Measurements from ENCODE around the gene PRF1. TPM values are rescaled to one million over a fixed set of nuclear protein-coding genes. Genes with fewer than 3 reads are reported as not detected.

Gene PRF1
- total and polyA plus RNA-seq, 2 donors (not counting 1 experiment from before 2014, with no cell fraction given): 1.0 to 1.9 TPM

DNA sequence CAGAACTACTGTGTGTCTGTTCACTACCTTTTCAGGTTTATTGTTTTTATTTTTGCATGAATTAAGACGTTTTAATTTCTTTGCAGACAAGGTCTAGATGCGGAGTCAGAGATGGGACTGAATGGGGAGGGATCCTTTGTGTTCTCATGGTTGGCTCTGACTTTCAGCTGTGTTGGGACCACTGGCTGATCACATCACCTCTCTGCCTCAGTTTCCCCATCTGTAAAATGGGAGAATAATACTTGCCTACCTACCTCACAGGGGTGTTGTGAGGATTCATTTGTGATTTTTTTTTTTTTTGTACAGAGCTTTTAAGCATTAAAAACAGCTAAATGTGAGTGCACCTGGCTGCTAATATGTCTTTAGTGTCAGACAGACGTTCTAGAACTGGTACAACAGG, 34.4 kb downstream of the PRF1 start:
- Histone ChIP-seq H3K9ac (ENCODE audit: low read length) (no peak overlapping the region), H3K27me3 (replicated peaks in 1 of 4; ENCODE audit: control extremely low read depth in 1 of 4, control insufficient read depth in 3 of 4, insufficient read depth in 4 of 4, low read length in 3 of 4) (no peaks in the 10 kb centered on the region), H3K4me2 (replicated peaks; ENCODE audit: low read depth, low read length, poor library complexity, severe bottlenecking) (no peak overlapping the region), H3K27ac (ENCODE audit: low read length in 2 of 2) (no peak overlapping the region), H4K20me1 (ENCODE audit: control insufficient read depth, insufficient read depth, low read length, poor library complexity, severe bottlenecking) (no peaks in the 10 kb centered on the region), H3K9me3 (ENCODE audit: control extremely low read depth in 1 of 3, control insufficient read depth in 2 of 3, insufficient read depth in 1 of 3, low read length in 2 of 3) (no peaks in the 10 kb centered on the region), H3K4me1 (ENCODE audit: control insufficient read depth in 2 of 2, insufficient read depth in 2 of 2, low read length in 2 of 2) (no peaks in the 10 kb centered on the region), H3K36me3 (replicated peaks in 1 of 2; ENCODE audit: control extremely low read depth in 1 of 2, control insufficient read depth in 1 of 2, extremely low read depth in 1 of 2, insufficient read depth in 2 of 2, low read length in 1 of 2) (no peaks in the 10 kb centered on the region), H3K4me3 (ENCODE audit: control extremely low read depth in 1 of 5, extremely low read depth in 1 of 5, insufficient read depth in 1 of 5, low read depth in 2 of 5, low read length in 4 of 5) (no peak overlapping the region), H2AFZ (ENCODE audit: insufficient read depth, low read depth, low read length, poor library complexity, severe bottlenecking) (no peak overlapping the region), H3K79me2 (ENCODE audit: control insufficient read depth, insufficient read depth, low read length) (no peaks in the 10 kb centered on the region)
- intact Hi-C loops (cut with micrococcal nuclease): no loop called here
- DNase-seq (no peak), ATAC-seq (ENCODE audit: low read depth) (no peak)
- POLR2A ChIA-PET: no interaction called here
- TF ChIP-seq, protein P1, sequence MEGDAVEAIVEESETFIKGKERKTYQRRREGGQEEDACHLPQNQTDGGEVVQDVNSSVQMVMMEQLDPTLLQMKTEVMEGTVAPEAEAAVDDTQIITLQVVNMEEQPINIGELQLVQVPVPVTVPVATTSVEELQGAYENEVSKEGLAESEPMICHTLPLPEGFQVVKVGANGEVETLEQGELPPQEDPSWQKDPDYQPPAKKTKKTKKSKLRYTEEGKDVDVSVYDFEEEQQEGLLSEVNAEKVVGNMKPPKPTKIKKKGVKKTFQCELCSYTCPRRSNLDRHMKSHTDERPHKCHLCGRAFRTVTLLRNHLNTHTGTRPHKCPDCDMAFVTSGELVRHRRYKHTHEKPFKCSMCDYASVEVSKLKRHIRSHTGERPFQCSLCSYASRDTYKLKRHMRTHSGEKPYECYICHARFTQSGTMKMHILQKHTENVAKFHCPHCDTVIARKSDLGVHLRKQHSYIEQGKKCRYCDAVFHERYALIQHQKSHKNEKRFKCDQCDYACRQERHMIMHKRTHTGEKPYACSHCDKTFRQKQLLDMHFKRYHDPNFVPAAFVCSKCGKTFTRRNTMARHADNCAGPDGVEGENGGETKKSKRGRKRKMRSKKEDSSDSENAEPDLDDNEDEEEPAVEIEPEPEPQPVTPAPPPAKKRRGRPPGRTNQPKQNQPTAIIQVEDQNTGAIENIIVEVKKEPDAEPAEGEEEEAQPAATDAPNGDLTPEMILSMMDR (IDR thresholded peaks at IDR 0.05): no peak
- TF ChIP-seq EZH2 (IDR thresholded peaks at IDR 0.05; ENCODE audit: borderline replicate concordance, insufficient read depth, low read depth, low read length, poor library complexity, severe bottlenecking): no peak
- Mint-ChIP-seq H3K27me3 (no peaks in the 10 kb centered on the region), H3K4me1 (peaks cover 5% of the 10 kb centered on the region), H3K27ac (no peak overlapping the region), H3K9me3 (ENCODE audit: insufficient read depth) (no peaks in the 10 kb centered on the region), H3K4me3 (no peak overlapping the region)
- CTCF ChIA-PET: interaction anchor here (0.6 to 1.2 kb wide), 3 partner anchors 16 to 1040 kb away, joined by 3 to 5 read pairs (median 3); no protein-coding TSS in a partner anchor
- WGBS (ENCODE audit: insufficient coverage): 71% methylated on average over 1 of the region's 3 CpGs

DNA sequence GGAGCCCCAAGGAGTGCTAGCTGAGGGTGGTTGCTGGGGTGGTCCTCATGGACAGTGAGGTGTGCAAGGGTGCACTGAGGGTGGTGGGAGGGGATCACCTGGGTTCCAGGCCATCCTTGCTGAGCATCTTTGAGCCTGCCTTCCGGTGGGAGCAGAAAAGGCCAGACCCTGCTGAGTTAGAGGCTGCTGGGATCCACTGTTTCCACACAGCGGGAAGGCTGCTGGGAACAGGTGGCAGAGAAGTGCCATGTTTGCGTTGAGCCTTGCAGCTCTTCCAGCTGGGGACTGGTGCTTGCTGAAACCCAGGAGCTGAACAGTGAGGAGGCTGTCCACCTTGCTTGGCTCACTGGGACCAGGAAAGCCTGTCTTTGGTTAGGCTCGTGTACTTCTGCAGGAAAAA, 34.9 kb downstream of the PRF1 start:
- Histone ChIP-seq H3K27ac (ENCODE audit: low read length in 2 of 2) (no peak overlapping the region), H3K4me3 (ENCODE audit: control extremely low read depth in 1 of 5, extremely low read depth in 1 of 5, insufficient read depth in 1 of 5, low read depth in 2 of 5, low read length in 4 of 5) (no peak overlapping the region), H3K4me1 (ENCODE audit: control insufficient read depth in 2 of 2, insufficient read depth in 2 of 2, low read length in 2 of 2) (no peaks in the 10 kb centered on the region), H3K4me2 (replicated peaks; ENCODE audit: low read depth, low read length, poor library complexity, severe bottlenecking) (no peak overlapping the region), H3K36me3 (replicated peaks in 1 of 2; ENCODE audit: control extremely low read depth in 1 of 2, control insufficient read depth in 1 of 2, extremely low read depth in 1 of 2, insufficient read depth in 2 of 2, low read length in 1 of 2) (no peaks in the 10 kb centered on the region), H3K9ac (ENCODE audit: low read length) (no peak overlapping the region), H2AFZ (ENCODE audit: insufficient read depth, low read depth, low read length, poor library complexity, severe bottlenecking) (no peak overlapping the region), H4K20me1 (ENCODE audit: control insufficient read depth, insufficient read depth, low read length, poor library complexity, severe bottlenecking) (no peaks in the 10 kb centered on the region), H3K9me3 (ENCODE audit: control extremely low read depth in 1 of 3, control insufficient read depth in 2 of 3, insufficient read depth in 1 of 3, low read length in 2 of 3) (no peaks in the 10 kb centered on the region), H3K79me2 (ENCODE audit: control insufficient read depth, insufficient read depth, low read length) (no peaks in the 10 kb centered on the region), H3K27me3 (replicated peaks in 1 of 4; ENCODE audit: control extremely low read depth in 1 of 4, control insufficient read depth in 3 of 4, insufficient read depth in 4 of 4, low read length in 3 of 4) (no peaks in the 10 kb centered on the region)
- H3K9me3 Mint-ChIP-seq (ENCODE audit: insufficient read depth): no peaks in the 10 kb centered on the region
- no peak overlapping the region for H3K4me3 Mint-ChIP-seq
- TF ChIP-seq, protein P1 (IDR thresholded peaks at IDR 0.05): no peak
- no peak for TF ChIP-seq EZH2 (IDR thresholded peaks at IDR 0.05; ENCODE audit: borderline replicate concordance, insufficient read depth, low read depth, low read length, poor library complexity, severe bottlenecking)
- ChIA-PET CTCF (interaction anchor here (0.6 to 1.2 kb wide), 4 partner anchors 15 to 1040 kb away, joined by 3 to 5 read pairs (median 3); no protein-coding TSS in a partner anchor), POLR2A (no interaction called here)
- no peak overlapping the region for H3K27ac Mint-ChIP-seq
- DNase-seq: no peak
- ATAC-seq (ENCODE audit: low read depth): no peak
- WGBS (ENCODE audit: insufficient coverage): 96% methylated on average over 4 of the region's 4 CpGs
- peaks cover 5% of the 10 kb centered on the region for H3K4me1 Mint-ChIP-seq
- no peaks in the 10 kb centered on the region for H3K27me3 Mint-ChIP-seq
- intact Hi-C loops (cut with micrococcal nuclease): no loop called here
